ENCODE data around the gene LBR.

DNA sequence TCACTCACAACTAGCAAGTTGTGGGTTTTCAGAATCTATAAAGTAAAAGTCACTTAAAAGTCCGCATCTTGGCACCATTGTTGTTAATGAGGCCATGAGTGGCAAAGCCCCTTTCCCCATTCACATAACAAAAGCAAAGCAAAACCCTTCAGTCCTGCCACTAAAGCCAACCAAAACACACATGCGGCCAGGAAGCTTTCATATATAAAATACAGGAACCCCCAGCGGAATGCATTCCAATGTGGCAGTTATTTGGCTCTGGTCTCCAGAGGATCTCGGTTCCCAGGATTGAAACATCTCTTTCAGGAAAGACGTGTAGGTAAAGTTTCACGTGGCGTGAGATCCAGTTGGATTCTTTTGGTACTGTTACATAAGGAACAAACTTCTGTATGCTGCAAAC, 2.5 kb upstream of the LBR start:
- TF ChIP-seq, protein P1, sequence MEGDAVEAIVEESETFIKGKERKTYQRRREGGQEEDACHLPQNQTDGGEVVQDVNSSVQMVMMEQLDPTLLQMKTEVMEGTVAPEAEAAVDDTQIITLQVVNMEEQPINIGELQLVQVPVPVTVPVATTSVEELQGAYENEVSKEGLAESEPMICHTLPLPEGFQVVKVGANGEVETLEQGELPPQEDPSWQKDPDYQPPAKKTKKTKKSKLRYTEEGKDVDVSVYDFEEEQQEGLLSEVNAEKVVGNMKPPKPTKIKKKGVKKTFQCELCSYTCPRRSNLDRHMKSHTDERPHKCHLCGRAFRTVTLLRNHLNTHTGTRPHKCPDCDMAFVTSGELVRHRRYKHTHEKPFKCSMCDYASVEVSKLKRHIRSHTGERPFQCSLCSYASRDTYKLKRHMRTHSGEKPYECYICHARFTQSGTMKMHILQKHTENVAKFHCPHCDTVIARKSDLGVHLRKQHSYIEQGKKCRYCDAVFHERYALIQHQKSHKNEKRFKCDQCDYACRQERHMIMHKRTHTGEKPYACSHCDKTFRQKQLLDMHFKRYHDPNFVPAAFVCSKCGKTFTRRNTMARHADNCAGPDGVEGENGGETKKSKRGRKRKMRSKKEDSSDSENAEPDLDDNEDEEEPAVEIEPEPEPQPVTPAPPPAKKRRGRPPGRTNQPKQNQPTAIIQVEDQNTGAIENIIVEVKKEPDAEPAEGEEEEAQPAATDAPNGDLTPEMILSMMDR (IDR thresholded peaks at IDR 0.05): no peak
- no peak for TF ChIP-seq ZFX (IDR thresholded peaks at IDR 0.05; ENCODE audit: borderline replicate concordance)
